Sigmoid colon (tissue), 7 donors: Measurements from ENCODE around the gene RAD52. TPM values are rescaled to one million over a fixed set of nuclear protein-coding genes. Genes with fewer than 3 reads are reported as not detected.

Experiments used
- polyA plus RNA-seq, 3 donors: library from polyadenylated mRNA; stranded (reverse); fragments of 200-250 nt; gene quantifications; one replicate each; pipeline ENCODE4 v1.2.3, GENCODE V29; 2013
- total RNA-seq, 4 donors: library from RNA; depleted of rRNA; stranded (reverse); fragments of >200 nt; gene quantifications; one replicate each; pipeline ENCODE4 v1.1.0, GENCODE V29; 2016
- donor health status: healthy with polysubstance abuse.
- donor health status: Bipolar disorder and iron deficiency.
- donor health status: healthy.

Gene RAD52
- total and polyA plus RNA-seq, 7 donors, result 6.0 to 41.8 (median 13.8) TPM

Other genes with a start within 250 kb of the RAD52 start
- gene WNK1, start 197.1 kb downstream of the RAD52 start, total RNA-seq, result 100 to 1,000 TPM in 1 of 4 donors, 10 to 100 TPM in 3; 73.6 to 146 (median 84.8) TPM
- 10 to 100 TPM; 13.2 to 39.8 (median 17.1) TPM for gene WNK1, start 197.1 kb downstream of the RAD52 start, polyA plus RNA-seq
- 10 to 100 TPM; 34.6 to 97.8 (median 42.4) TPM for gene ERC1, start 41.5 kb upstream of the RAD52 start, total RNA-seq
- 10 to 100 TPM in 1 of 3 donors, 1 to 10 TPM in 2; 5.4 to 11.1 (median 8.6) TPM for gene ERC1, start 41.5 kb upstream of the RAD52 start, polyA plus RNA-seq